Osteocyte (in vitro differentiated cells): Measurements from ENCODE around the gene SNTN. TPM values are rescaled to one million over a fixed set of nuclear protein-coding genes. Genes with fewer than 3 reads are reported as not detected.

Experiments
- DNase-seq: peaks from one replicate; pipeline ENCODE4 v3.0.0; 2021; ENCODE audit warnings: mixed read lengths; ENCODE audit not compliant: unreplicated experiment; ENCODE audit errors: extremely low spot score
- H3K27ac Mint-ChIP-seq: one replicate; pipeline ENCODE4 v1.8.0; 2021; ENCODE audit warnings: mild to moderate bottlenecking, mixed read lengths; ENCODE audit not compliant: unreplicated experiment
- H3K27me3 Mint-ChIP-seq: one replicate; pipeline ENCODE4 v1.8.0; 2021; ENCODE audit warnings: mixed read lengths; ENCODE audit not compliant: unreplicated experiment
- H3K36me3 Mint-ChIP-seq: one replicate; pipeline ENCODE4 v1.8.0; 2021; ENCODE audit warnings: mixed read lengths; ENCODE audit not compliant: unreplicated experiment
- H3K4me1 Mint-ChIP-seq: one replicate; pipeline ENCODE4 v1.8.0; 2021; ENCODE audit warnings: mixed read lengths; ENCODE audit not compliant: unreplicated experiment
- H3K4me3 Mint-ChIP-seq: one replicate; pipeline ENCODE4 v1.8.0; 2021; ENCODE audit warnings: mild to moderate bottlenecking, moderate library complexity, mixed read lengths; ENCODE audit not compliant: unreplicated experiment
- H3K9me3 Mint-ChIP-seq: one replicate; pipeline ENCODE4 v1.8.0; 2021; ENCODE audit warnings: mixed read lengths; ENCODE audit not compliant: unreplicated experiment
- total RNA-seq: library from RNA; stranded (reverse); gene quantifications from 2 replicates; pipeline ENCODE4 v1.2.1, GENCODE V29; 2021
- TF ChIP-seq, protein P1 (sequence below): fragments of 200-600 bp; sonication (generic); IDR thresholded peaks from 2 replicates; pipeline ENCODE4 v1.5.0; 2021; ENCODE audit warnings: antibody characterized with exemption, mild to moderate bottlenecking, moderate library complexity

SNTN gene
- total RNA-seq, 1 donor from 2014 or later, result not detected

GRCh38 chr3:63705092-63705645, 52.7 kb downstream of the SNTN start:
- TF ChIP-seq, protein P1, sequence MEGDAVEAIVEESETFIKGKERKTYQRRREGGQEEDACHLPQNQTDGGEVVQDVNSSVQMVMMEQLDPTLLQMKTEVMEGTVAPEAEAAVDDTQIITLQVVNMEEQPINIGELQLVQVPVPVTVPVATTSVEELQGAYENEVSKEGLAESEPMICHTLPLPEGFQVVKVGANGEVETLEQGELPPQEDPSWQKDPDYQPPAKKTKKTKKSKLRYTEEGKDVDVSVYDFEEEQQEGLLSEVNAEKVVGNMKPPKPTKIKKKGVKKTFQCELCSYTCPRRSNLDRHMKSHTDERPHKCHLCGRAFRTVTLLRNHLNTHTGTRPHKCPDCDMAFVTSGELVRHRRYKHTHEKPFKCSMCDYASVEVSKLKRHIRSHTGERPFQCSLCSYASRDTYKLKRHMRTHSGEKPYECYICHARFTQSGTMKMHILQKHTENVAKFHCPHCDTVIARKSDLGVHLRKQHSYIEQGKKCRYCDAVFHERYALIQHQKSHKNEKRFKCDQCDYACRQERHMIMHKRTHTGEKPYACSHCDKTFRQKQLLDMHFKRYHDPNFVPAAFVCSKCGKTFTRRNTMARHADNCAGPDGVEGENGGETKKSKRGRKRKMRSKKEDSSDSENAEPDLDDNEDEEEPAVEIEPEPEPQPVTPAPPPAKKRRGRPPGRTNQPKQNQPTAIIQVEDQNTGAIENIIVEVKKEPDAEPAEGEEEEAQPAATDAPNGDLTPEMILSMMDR, result no peak
- Mint-ChIP-seq H3K36me3 (no peaks in the 10 kb centered on the region), H3K4me3 (no peak overlapping the region), H3K27me3 (peaks cover 3% of the 10 kb centered on the region), H3K9me3 (no peaks in the 10 kb centered on the region), H3K27ac (no peak overlapping the region), H3K4me1 (no peaks in the 10 kb centered on the region)
- no peak for DNase-seq

DNA sequence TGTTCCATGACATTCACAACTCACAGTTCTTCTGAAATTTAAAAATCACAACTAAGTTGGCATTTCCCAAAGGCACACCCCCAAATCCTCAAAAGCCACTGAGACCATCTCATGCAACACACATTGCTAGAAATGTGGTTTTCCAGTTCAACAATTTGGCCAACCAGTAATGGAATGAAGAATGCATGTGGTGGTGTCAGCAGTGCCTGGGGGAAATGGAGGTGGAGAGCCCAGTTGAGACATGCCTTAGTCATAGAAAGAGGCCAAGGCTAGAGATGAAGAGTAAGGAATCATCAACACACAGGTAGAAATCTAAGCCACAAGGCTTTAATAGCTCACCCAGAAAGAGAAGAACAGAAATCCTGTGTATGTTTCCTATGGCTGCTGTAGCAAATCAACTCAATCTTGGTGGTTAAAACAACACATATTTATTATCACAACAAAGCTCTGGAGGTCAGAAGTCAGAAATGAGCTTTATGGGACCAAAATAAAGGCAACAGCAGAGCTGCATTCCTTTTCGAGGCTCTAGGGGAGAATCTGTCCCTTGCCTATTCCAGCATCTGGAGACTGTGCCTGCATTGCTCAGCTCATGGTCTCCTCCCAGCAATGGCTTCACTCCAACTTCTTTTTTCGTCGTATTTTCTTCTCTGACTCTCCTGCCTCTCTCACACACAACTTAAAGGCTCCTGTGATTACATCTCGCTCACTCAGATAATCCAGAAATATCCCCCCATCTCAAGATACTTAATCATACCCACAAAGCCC, 54.0 kb downstream of the SNTN start:
- no peaks in the 10 kb centered on the region for H3K4me1 Mint-ChIP-seq
- H3K27me3 Mint-ChIP-seq, result peaks cover 3% of the 10 kb centered on the region
- TF ChIP-seq, protein P1, result no peak
- DNase-seq, result no peak
- H3K4me3 Mint-ChIP-seq, result no peak overlapping the region
- H3K27ac Mint-ChIP-seq, result no peak overlapping the region
- no peaks in the 10 kb centered on the region for H3K9me3 Mint-ChIP-seq
- H3K36me3 Mint-ChIP-seq, result no peaks in the 10 kb centered on the region

- H3K4me1 Mint-ChIP-seq, result no peaks in the 10 kb centered on the region
- no peaks in the 10 kb centered on the region for H3K9me3 Mint-ChIP-seq
- no peak overlapping the region for H3K4me3 Mint-ChIP-seq
- peaks cover 3% of the 10 kb centered on the region for H3K27me3 Mint-ChIP-seq
- no peak for DNase-seq
- TF ChIP-seq, protein P1, result no peak
- no peak overlapping the region for H3K27ac Mint-ChIP-seq
- H3K36me3 Mint-ChIP-seq, result no peaks in the 10 kb centered on the region
Observed at GRCh38 chr3:63707731-63708130, 55.3 kb downstream of the SNTN start.

- no peaks in the 10 kb centered on the region for H3K36me3 Mint-ChIP-seq
- H3K9me3 Mint-ChIP-seq, result no peaks in the 10 kb centered on the region
- H3K4me3 Mint-ChIP-seq, result no peak overlapping the region
- no peak for DNase-seq
- no peaks in the 10 kb centered on the region for H3K4me1 Mint-ChIP-seq
- TF ChIP-seq, protein P1, result no peak
- H3K27me3 Mint-ChIP-seq, result peaks cover 3% of the 10 kb centered on the region
- H3K27ac Mint-ChIP-seq, result no peak overlapping the region
Observed at GRCh38 chr3:63709576-63709975, 57.1 kb downstream of the SNTN start.

Other genes starting within 250 kb of the SNTN start
- gene C3orf49, start 166.6 kb downstream of the SNTN start, total RNA-seq, result not detected in 2 replicates
- 55.0 and 59.4 TPM in 2 replicates for gene THOC7, start 211.1 kb downstream of the SNTN start, total RNA-seq
- gene ATXN7, start 211.2 kb downstream of the SNTN start, total RNA-seq, result 18.9 and 22.7 TPM in 2 replicates